HEK293 (cell line): ENCODE results near the gene TRMU.

ENCODE experiments used
- HOXC10 ChIP-seq: sonication (generic); formaldehyde crosslinking; IDR thresholded peaks from 2 replicates; pipeline ENCODE4 v1.8.1; 2023; ENCODE audit warnings: mild to moderate bottlenecking, missing genetic modification reagents
- MEIS1 ChIP-seq: sonication (generic); formaldehyde crosslinking; IDR thresholded peaks from 2 replicates; pipeline ENCODE4 v1.8.1; 2022; ENCODE audit warnings: missing genetic modification reagents, mild to moderate bottlenecking, borderline replicate concordance
- ZBTB8A ChIP-seq: fragments of 450-650 bp; formaldehyde crosslinking; IDR thresholded peaks from 2 replicates; pipeline ENCODE4 v1.5.1; 2016; ENCODE audit warnings: missing biosample characterization, missing genetic modification characterization
- ZIC2 ChIP-seq: fragments of 450-650 bp; formaldehyde crosslinking; IDR thresholded peaks from 2 replicates; pipeline ENCODE4 v1.5.1; 2016; ENCODE audit warnings: missing biosample characterization, missing genetic modification characterization
- ZNF214 ChIP-seq: fragments of 450-650 bp; formaldehyde crosslinking; IDR thresholded peaks from 2 replicates; pipeline ENCODE4 v1.5.1; 2017; ENCODE audit warnings: missing biosample characterization, mild to moderate bottlenecking, missing genetic modification characterization, borderline replicate concordance
- ZNF239 ChIP-seq: fragments of 450-650 bp; formaldehyde crosslinking; IDR thresholded peaks from 2 replicates; pipeline ENCODE4 v1.5.1; 2016; ENCODE audit warnings: missing biosample characterization, missing genetic modification characterization
- ZNF37A ChIP-seq: fragments of 450-650 bp; IDR thresholded peaks from 2 replicates; pipeline ENCODE4 v1.5.1; 2018; ENCODE audit warnings: missing biosample characterization, missing genetic modification characterization
- ZNF549 ChIP-seq: fragments of 450-650 bp; IDR thresholded peaks from 2 replicates; pipeline ENCODE4 v1.5.1; 2018; ENCODE audit warnings: missing biosample characterization, missing genetic modification characterization, mild to moderate bottlenecking, inconsistent platforms, moderate library complexity
- ZNF561 ChIP-seq: fragments of 450-650 bp; IDR thresholded peaks from 2 replicates; pipeline ENCODE4 v1.5.1; 2018; ENCODE audit warnings: missing biosample characterization, missing genetic modification characterization, borderline replicate concordance
- ZNF747 ChIP-seq: fragments of 450-650 bp; formaldehyde crosslinking; IDR thresholded peaks from 2 replicates; pipeline ENCODE4 v1.5.1; 2016; ENCODE audit warnings: missing biosample characterization, missing genetic modification characterization
- TF ChIP-seq, protein P1 (sequence below): fragments of 450-650 bp; formaldehyde crosslinking; IDR thresholded peaks from 2 replicates; pipeline ENCODE4 v1.5.1; 2016; ENCODE audit warnings: missing biosample characterization, missing genetic modification characterization

GRCh38 chr22:46317646-46318045, 17.9 kb upstream of the TRMU start:
- TF ChIP-seq MEIS1 (CRISPR knock-in tag) (no peak), ZIC2 (tag by site-specific recombination) (no peak), ZNF549 (tag by site-specific recombination) (no peak), ZNF37A (no peak), ZNF561 (no peak), ZNF239 (tag by site-specific recombination) (no peak), ZBTB8A (tag by site-specific recombination) (no peak), ZNF747 (tag by site-specific recombination) (no peak), ZNF214 (tag by site-specific recombination) (no peak), HOXC10 (no peak)
- TF ChIP-seq, protein P1, sequence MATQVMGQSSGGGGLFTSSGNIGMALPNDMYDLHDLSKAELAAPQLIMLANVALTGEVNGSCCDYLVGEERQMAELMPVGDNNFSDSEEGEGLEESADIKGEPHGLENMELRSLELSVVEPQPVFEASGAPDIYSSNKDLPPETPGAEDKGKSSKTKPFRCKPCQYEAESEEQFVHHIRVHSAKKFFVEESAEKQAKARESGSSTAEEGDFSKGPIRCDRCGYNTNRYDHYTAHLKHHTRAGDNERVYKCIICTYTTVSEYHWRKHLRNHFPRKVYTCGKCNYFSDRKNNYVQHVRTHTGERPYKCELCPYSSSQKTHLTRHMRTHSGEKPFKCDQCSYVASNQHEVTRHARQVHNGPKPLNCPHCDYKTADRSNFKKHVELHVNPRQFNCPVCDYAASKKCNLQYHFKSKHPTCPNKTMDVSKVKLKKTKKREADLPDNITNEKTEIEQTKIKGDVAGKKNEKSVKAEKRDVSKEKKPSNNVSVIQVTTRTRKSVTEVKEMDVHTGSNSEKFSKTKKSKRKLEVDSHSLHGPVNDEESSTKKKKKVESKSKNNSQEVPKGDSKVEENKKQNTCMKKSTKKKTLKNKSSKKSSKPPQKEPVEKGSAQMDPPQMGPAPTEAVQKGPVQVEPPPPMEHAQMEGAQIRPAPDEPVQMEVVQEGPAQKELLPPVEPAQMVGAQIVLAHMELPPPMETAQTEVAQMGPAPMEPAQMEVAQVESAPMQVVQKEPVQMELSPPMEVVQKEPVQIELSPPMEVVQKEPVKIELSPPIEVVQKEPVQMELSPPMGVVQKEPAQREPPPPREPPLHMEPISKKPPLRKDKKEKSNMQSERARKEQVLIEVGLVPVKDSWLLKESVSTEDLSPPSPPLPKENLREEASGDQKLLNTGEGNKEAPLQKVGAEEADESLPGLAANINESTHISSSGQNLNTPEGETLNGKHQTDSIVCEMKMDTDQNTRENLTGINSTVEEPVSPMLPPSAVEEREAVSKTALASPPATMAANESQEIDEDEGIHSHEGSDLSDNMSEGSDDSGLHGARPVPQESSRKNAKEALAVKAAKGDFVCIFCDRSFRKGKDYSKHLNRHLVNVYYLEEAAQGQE (tag by site-specific recombination), result no peak
